GM23338 (cell line): ENCODE results near the gene PTPRN2. TPM values are rescaled to one million over a fixed set of nuclear protein-coding genes. Genes with fewer than 3 reads are reported as not detected.

Experiments used
- ATAC-seq: fragments of 200-7000 bp; cut with Tn5 transposase; 3 replicates; pipeline ENCODE4 v1.9.1; 2020
- DNase-seq: peaks from one replicate; pipeline ENCODE4 v3.0.0-alpha.2; 2015; ENCODE audit warnings: low spot score
- H2AFZ ChIP-seq: fragments of 200-600 bp; sonication (generic); 2 replicates; pipeline ENCODE4 v1.8.0; 2016; ENCODE audit warnings: antibody characterized with exemption, mild to moderate bottlenecking, moderate library complexity
- H3F3A ChIP-seq: fragments of 200-600 bp; sonication (generic); replicated peaks from 2 replicates; pipeline ENCODE4 v1.8.0; 2017; ENCODE audit warnings: antibody characterized with exemption, mixed run types, low read depth
- H3K27ac ChIP-seq: fragments of 200-600 bp; sonication (generic); 2 replicates; pipeline ENCODE4 v1.6.1; 2016; ENCODE audit warnings: low read depth
- H3K27me3 ChIP-seq: fragments of 200-600 bp; sonication (generic); 2 replicates; pipeline ENCODE4 v1.8.0; 2016; ENCODE audit warnings: mild to moderate bottlenecking, mixed run types, moderate library complexity; ENCODE audit not compliant: insufficient read depth
- H3K36me3 ChIP-seq: fragments of 200-600 bp; sonication (generic); 2 replicates; pipeline ENCODE4 v1.8.0; 2016; ENCODE audit warnings: mild to moderate bottlenecking; ENCODE audit not compliant: insufficient read depth
- H3K4me1 ChIP-seq: fragments of 200-600 bp; sonication (generic); 2 replicates; pipeline ENCODE4 v1.8.0; 2016; ENCODE audit warnings: mild to moderate bottlenecking, moderate library complexity; ENCODE audit not compliant: insufficient read depth
- H3K4me2 ChIP-seq: fragments of 200-600 bp; sonication (generic); 2 replicates; pipeline ENCODE4 v1.7.1; 2017; ENCODE audit warnings: mixed run types
- H3K4me3 ChIP-seq: fragments of 200-600 bp; sonication (generic); 2 replicates; pipeline ENCODE4 v1.6.1; 2016; ENCODE audit warnings: mixed run types
- H3K79me2 ChIP-seq: fragments of 200-600 bp; sonication (generic); replicated peaks from 2 replicates; pipeline ENCODE4 v1.8.0; 2017; ENCODE audit warnings: mild to moderate bottlenecking; ENCODE audit not compliant: insufficient read depth
- H3K9me2 ChIP-seq: fragments of 200-600 bp; sonication (generic); 2 replicates; pipeline ENCODE4 v1.8.0; 2017; ENCODE audit not compliant: insufficient read depth
- H4K20me1 ChIP-seq: fragments of 200-600 bp; sonication (generic); replicated peaks from 2 replicates; pipeline ENCODE4 v1.8.0; 2017; ENCODE audit warnings: mild to moderate bottlenecking; ENCODE audit not compliant: insufficient read depth
- H3K27ac Mint-ChIP-seq: 2 replicates; pipeline ENCODE4 v1.8.0; 2020; ENCODE audit warnings: inconsistent platforms, mild to moderate bottlenecking, moderate library complexity, mixed read lengths
- H3K27me3 Mint-ChIP-seq: 3 replicates; pipeline ENCODE4 v1.8.0; 2022; ENCODE audit warnings: low read depth, mild to moderate bottlenecking, moderate library complexity, mixed read lengths, inconsistent platforms; ENCODE audit not compliant: insufficient read depth, poor library complexity
- H3K36me3 Mint-ChIP-seq: 3 replicates; pipeline ENCODE4 v1.8.0; 2021; ENCODE audit warnings: low read depth, mild to moderate bottlenecking, inconsistent platforms, moderate library complexity, mixed read lengths
- H3K4me1 Mint-ChIP-seq: 3 replicates; pipeline ENCODE4 v1.8.0; 2020; ENCODE audit warnings: mild to moderate bottlenecking, inconsistent platforms, mixed read lengths
- H3K4me3 Mint-ChIP-seq: 3 replicates; pipeline ENCODE4 v1.8.0; 2021; ENCODE audit warnings: moderate library complexity, mild to moderate bottlenecking, inconsistent platforms, mixed read lengths
- H3K9me3 Mint-ChIP-seq: 3 replicates; pipeline ENCODE4 v1.8.0; 2020; ENCODE audit warnings: moderate library complexity, mild to moderate bottlenecking, inconsistent platforms, mixed read lengths
- CREB1 ChIP-seq: fragments of 250-450 bp; sonication (Bioruptor Pico); IDR thresholded peaks from 2 replicates; pipeline ENCODE4 v1.5.0; 2020; ENCODE audit warnings: low read depth, mild to moderate bottlenecking, moderate library complexity
- EZH2 ChIP-seq: fragments of 200-600 bp; sonication (generic); IDR thresholded peaks from one replicate; pipeline ENCODE4 v1.8.0; 2017; ENCODE audit warnings: antibody characterized with exemption, mild to moderate bottlenecking, low read depth; ENCODE audit not compliant: unreplicated experiment
- EZH2phosphoT487 ChIP-seq: fragments of 200-600 bp; sonication (generic); IDR thresholded peaks from one replicate; pipeline ENCODE4 v1.8.1; 2018; ENCODE audit warnings: antibody characterized with exemption; ENCODE audit not compliant: unreplicated experiment
- JUNB ChIP-seq: IDR thresholded peaks from one replicate; pipeline ENCODE4 v1.6.1; 2016; ENCODE audit warnings: antibody characterized with exemption; ENCODE audit not compliant: unreplicated experiment
- NANOG ChIP-seq: IDR thresholded peaks from 2 replicates; pipeline ENCODE4 v1.6.1; 2016; ENCODE audit warnings: antibody characterized with exemption, borderline replicate concordance
- POLR2AphosphoS5 ChIP-seq: IDR thresholded peaks from 2 replicates; pipeline ENCODE4 v1.6.1; 2016; ENCODE audit warnings: antibody characterized with exemption, low read depth
- STAT1 ChIP-seq: IDR thresholded peaks from one replicate; pipeline ENCODE4 v1.6.1; 2016; ENCODE audit warnings: antibody characterized with exemption; ENCODE audit not compliant: unreplicated experiment
- ZNF114 ChIP-seq: fragments of 250-450 bp; sonication (Bioruptor Pico); IDR thresholded peaks from 2 replicates; pipeline ENCODE4 v1.5.0; 2020; ENCODE audit warnings: mild to moderate bottlenecking, moderate library complexity
- ZNF331 ChIP-seq: fragments of 250-450 bp; sonication (Bioruptor Pico); IDR thresholded peaks from 2 replicates; pipeline ENCODE4 v1.5.0; 2020; ENCODE audit warnings: low read depth, mild to moderate bottlenecking, moderate library complexity
- polyA plus RNA-seq: library from polyadenylated mRNA; unstranded; fragments of >200 nt; fragmentation: Nextera tagmentation; extraction: Ambion mirVana; gene quantifications from 2 replicates; pipeline ENCODE4 v1.2.1, GENCODE V29; 2016
- total RNA-seq: library from RNA; depleted of rRNA; stranded (reverse); fragments of >200 nt; shearing (Covaris generic); gene quantifications from 2 replicates; pipeline ENCODE4 v1.2.3, GENCODE V29; 2014
- TF ChIP-seq, protein P1 (sequence below): fragments of 250-450 bp; sonication (Bioruptor Pico); IDR thresholded peaks from 2 replicates; pipeline ENCODE4 v1.5.0; 2020; ENCODE audit warnings: mild to moderate bottlenecking, moderate library complexity
- TF ChIP-seq, protein P2 (sequence below): IDR thresholded peaks from 2 replicates; pipeline ENCODE4 v1.6.1; 2016; ENCODE audit warnings: antibody characterized with exemption
- TF ChIP-seq, protein P3 (sequence below), 2 experiments: fragments of 200-600 bp in 1 of 2; sonication (generic) in 1 of 2; conservative IDR thresholded peaks; 2 replicates each; pipeline versions ENCODE4 v1.5.1 to v1.6.1; 2016 to 2017; ENCODE audit warnings: antibody characterized with exemption in 2 of 2, low read depth in 2 of 2, mild to moderate bottlenecking in 2 of 2, moderate library complexity in 1 of 2
- TF ChIP-seq, protein P4 (sequence below): IDR thresholded peaks from one replicate; pipeline ENCODE4 v1.6.1; 2018; ENCODE audit warnings: antibody characterized with exemption; ENCODE audit not compliant: unreplicated experiment

PTPRN2 gene
- total and polyA plus RNA-seq, 2 experiments from 2014 or later: 0.87 to 4.0 TPM

DNA sequence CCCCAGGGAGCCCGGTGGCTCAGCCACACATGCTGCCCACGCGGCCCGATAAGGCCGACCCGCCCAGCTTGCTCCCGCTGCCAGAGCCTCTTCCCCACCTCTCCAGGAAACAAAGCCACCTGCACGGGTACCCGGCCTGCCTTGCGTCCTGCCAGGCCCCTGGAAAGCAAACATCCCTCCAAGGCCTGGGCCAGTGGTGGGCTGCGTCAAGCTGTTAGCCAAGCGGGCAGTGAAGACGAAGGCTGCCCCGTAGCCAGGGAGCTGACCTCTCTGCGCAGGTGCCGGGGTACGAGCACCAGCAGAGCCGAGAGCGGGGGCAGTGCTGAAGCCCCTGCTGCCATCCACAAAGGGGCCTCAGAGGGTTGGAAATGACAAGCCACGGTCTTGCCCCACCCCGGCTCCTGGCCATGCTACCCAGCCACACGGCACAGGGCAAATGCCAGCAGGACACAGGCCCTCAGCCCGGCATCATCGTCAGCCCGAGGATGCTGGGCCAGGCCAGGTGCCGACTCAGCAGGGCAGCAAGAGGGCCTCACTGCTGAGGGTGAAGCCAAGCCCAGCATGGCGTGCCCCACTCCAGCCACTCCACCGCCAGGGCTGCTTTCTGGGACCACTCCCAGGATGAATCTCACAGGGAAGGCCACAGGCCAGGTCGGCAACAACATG lies 140.0 kb downstream of the PTPRN2 start:
- H3K4me2 ChIP-seq: no peak overlapping the region
- ATAC-seq: no peak

More for the DNA sequence above, 140.0 kb downstream of the PTPRN2 start:
- peaks cover 11% of the 10 kb centered on the region; the same call in 2 of the 3 replicates for H3K36me3 Mint-ChIP-seq
- H3K9me3 Mint-ChIP-seq: peaks cover 74% of the 10 kb centered on the region
- no peaks in the 10 kb centered on the region for H3K27me3 ChIP-seq
- TF ChIP-seq, protein P1, sequence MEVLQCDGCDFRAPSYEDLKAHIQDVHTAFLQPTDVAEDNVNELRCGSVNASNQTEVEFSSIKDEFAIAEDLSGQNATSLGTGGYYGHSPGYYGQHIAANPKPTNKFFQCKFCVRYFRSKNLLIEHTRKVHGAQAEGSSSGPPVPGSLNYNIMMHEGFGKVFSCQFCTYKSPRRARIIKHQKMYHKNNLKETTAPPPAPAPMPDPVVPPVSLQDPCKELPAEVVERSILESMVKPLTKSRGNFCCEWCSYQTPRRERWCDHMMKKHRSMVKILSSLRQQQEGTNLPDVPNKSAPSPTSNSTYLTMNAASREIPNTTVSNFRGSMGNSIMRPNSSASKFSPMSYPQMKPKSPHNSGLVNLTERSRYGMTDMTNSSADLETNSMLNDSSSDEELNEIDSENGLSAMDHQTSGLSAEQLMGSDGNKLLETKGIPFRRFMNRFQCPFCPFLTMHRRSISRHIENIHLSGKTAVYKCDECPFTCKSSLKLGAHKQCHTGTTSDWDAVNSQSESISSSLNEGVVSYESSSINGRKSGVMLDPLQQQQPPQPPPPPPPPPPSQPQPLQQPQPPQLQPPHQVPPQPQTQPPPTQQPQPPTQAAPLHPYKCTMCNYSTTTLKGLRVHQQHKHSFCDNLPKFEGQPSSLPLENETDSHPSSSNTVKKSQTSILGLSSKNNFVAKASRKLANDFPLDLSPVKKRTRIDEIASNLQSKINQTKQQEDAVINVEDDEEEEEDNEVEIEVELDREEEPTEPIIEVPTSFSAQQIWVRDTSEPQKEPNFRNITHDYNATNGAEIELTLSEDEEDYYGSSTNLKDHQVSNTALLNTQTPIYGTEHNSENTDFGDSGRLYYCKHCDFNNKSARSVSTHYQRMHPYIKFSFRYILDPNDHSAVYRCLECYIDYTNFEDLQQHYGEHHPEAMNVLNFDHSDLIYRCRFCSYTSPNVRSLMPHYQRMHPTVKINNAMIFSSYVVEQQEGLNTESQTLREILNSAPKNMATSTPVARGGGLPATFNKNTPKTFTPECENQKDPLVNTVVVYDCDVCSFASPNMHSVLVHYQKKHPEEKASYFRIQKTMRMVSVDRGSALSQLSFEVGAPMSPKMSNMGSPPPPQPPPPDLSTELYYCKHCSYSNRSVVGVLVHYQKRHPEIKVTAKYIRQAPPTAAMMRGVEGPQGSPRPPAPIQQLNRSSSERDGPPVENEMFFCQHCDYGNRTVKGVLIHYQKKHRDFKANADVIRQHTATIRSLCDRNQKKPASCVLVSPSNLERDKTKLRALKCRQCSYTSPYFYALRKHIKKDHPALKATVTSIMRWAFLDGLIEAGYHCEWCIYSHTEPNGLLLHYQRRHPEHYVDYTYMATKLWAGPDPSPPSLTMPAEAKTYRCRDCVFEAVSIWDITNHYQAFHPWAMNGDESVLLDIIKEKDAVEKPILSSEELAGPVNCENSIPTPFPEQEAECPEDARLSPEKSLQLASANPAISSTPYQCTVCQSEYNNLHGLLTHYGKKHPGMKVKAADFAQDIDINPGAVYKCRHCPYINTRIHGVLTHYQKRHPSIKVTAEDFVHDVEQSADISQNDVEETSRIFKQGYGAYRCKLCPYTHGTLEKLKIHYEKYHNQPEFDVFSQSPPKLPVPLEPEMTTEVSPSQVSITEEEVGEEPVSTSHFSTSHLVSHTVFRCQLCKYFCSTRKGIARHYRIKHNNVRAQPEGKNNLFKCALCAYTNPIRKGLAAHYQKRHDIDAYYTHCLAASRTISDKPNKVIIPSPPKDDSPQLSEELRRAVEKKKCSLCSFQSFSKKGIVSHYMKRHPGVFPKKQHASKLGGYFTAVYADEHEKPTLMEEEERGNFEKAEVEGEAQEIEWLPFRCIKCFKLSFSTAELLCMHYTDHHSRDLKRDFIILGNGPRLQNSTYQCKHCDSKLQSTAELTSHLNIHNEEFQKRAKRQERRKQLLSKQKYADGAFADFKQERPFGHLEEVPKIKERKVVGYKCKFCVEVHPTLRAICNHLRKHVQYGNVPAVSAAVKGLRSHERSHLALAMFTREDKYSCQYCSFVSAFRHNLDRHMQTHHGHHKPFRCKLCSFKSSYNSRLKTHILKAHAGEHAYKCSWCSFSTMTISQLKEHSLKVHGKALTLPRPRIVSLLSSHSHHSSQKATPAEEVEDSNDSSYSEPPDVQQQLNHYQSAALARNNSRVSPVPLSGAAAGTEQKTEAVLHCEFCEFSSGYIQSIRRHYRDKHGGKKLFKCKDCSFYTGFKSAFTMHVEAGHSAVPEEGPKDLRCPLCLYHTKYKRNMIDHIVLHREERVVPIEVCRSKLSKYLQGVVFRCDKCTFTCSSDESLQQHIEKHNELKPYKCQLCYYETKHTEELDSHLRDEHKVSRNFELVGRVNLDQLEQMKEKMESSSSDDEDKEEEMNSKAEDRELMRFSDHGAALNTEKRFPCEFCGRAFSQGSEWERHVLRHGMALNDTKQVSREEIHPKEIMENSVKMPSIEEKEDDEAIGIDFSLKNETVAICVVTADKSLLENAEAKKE: no peak
- TF ChIP-seq, protein P2, sequence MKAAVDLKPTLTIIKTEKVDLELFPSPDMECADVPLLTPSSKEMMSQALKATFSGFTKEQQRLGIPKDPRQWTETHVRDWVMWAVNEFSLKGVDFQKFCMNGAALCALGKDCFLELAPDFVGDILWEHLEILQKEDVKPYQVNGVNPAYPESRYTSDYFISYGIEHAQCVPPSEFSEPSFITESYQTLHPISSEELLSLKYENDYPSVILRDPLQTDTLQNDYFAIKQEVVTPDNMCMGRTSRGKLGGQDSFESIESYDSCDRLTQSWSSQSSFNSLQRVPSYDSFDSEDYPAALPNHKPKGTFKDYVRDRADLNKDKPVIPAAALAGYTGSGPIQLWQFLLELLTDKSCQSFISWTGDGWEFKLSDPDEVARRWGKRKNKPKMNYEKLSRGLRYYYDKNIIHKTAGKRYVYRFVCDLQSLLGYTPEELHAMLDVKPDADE: no peak
- TF ChIP-seq POLR2AphosphoS5: no peak
- TF ChIP-seq, protein P3, sequence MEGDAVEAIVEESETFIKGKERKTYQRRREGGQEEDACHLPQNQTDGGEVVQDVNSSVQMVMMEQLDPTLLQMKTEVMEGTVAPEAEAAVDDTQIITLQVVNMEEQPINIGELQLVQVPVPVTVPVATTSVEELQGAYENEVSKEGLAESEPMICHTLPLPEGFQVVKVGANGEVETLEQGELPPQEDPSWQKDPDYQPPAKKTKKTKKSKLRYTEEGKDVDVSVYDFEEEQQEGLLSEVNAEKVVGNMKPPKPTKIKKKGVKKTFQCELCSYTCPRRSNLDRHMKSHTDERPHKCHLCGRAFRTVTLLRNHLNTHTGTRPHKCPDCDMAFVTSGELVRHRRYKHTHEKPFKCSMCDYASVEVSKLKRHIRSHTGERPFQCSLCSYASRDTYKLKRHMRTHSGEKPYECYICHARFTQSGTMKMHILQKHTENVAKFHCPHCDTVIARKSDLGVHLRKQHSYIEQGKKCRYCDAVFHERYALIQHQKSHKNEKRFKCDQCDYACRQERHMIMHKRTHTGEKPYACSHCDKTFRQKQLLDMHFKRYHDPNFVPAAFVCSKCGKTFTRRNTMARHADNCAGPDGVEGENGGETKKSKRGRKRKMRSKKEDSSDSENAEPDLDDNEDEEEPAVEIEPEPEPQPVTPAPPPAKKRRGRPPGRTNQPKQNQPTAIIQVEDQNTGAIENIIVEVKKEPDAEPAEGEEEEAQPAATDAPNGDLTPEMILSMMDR (conservative IDR thresholded peaks at IDR 0.05; ENCODE audit: low read depth in 2 of 2): no peak
- TF ChIP-seq ZNF114 (CRISPR knock-in tag): no peak
- TF ChIP-seq, protein P4, sequence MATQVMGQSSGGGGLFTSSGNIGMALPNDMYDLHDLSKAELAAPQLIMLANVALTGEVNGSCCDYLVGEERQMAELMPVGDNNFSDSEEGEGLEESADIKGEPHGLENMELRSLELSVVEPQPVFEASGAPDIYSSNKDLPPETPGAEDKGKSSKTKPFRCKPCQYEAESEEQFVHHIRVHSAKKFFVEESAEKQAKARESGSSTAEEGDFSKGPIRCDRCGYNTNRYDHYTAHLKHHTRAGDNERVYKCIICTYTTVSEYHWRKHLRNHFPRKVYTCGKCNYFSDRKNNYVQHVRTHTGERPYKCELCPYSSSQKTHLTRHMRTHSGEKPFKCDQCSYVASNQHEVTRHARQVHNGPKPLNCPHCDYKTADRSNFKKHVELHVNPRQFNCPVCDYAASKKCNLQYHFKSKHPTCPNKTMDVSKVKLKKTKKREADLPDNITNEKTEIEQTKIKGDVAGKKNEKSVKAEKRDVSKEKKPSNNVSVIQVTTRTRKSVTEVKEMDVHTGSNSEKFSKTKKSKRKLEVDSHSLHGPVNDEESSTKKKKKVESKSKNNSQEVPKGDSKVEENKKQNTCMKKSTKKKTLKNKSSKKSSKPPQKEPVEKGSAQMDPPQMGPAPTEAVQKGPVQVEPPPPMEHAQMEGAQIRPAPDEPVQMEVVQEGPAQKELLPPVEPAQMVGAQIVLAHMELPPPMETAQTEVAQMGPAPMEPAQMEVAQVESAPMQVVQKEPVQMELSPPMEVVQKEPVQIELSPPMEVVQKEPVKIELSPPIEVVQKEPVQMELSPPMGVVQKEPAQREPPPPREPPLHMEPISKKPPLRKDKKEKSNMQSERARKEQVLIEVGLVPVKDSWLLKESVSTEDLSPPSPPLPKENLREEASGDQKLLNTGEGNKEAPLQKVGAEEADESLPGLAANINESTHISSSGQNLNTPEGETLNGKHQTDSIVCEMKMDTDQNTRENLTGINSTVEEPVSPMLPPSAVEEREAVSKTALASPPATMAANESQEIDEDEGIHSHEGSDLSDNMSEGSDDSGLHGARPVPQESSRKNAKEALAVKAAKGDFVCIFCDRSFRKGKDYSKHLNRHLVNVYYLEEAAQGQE: no peak
- TF ChIP-seq NANOG: no peak
- no peak for TF ChIP-seq STAT1
- TF ChIP-seq EZH2phosphoT487: no peak
- TF ChIP-seq JUNB: no peak
- TF ChIP-seq CREB1 (CRISPR knock-in tag): no peak
- no peak for TF ChIP-seq EZH2
- no peak for TF ChIP-seq ZNF331 (CRISPR knock-in tag)
- H3K4me1 Mint-ChIP-seq: peaks cover 19% of the 10 kb centered on the region
- peaks cover 8% of the 10 kb centered on the region for H3K27me3 Mint-ChIP-seq
- peaks cover 7% of the 10 kb centered on the region for H3K4me1 ChIP-seq
- no peak overlapping the region for H3K4me3 Mint-ChIP-seq
- DNase-seq: no peak
- H3F3A ChIP-seq: 0 out of 2 replicates have a peak, but pooled peaks cover 3% of the 10 kb centered on the region
- H4K20me1 ChIP-seq: no peaks in the 10 kb centered on the region
- no peak overlapping the region for H3K27ac Mint-ChIP-seq
- no peak overlapping the region for H2AFZ ChIP-seq
- no peaks in the 10 kb centered on the region for H3K36me3 ChIP-seq
- H3K79me2 ChIP-seq: no peaks in the 10 kb centered on the region
- H3K9me2 ChIP-seq: no peaks in the 10 kb centered on the region
- H3K27ac ChIP-seq: no peak overlapping the region
- no peak overlapping the region for H3K4me3 ChIP-seq
